Measurements from ENCODE around the gene ROCK2. TPM values are rescaled to one million over a fixed set of nuclear protein-coding genes. Genes with fewer than 3 reads are reported as not detected.

Gene ROCK2

GRCh38 chr2:11133238-11133935 is 211.0 kb downstream of the ROCK2 start:
- no peak overlapping the region for H3K27ac ChIP-seq (ENCODE audit: low read depth, low read length)
- H3K4ac ChIP-seq (ENCODE audit: low read depth, low read length) = no peak overlapping the region

GRCh38 chr2:11132036-11132671 is 212.3 kb downstream of the ROCK2 start:
- no CpG with 5 or more reads among the region's 19 CpGs for WGBS (ENCODE audit: extremely low coverage, insufficient coverage, low lambda C conversion rate)
- Histone ChIP-seq H3K18ac (ENCODE audit: low read length) (no peak overlapping the region), H4K5ac (ENCODE audit: low read length) (peak overlapping the region; percentile 84), H3K4me2 (ENCODE audit: low read length) (no peak overlapping the region), H3K9ac (ENCODE audit: low read length) (no peak overlapping the region), H3K4ac (ENCODE audit: low read depth, low read length) (no peak overlapping the region), H3K27ac (ENCODE audit: low read depth, low read length) (no peak overlapping the region), H2BK120ac (ENCODE audit: low read depth, low read length) (no peak overlapping the region), H2AK5ac (ENCODE audit: low read length) (no peak overlapping the region), H2BK15ac (replicated peaks; ENCODE audit: low read depth) (no peak overlapping the region), H4K8ac (ENCODE audit: low read depth, low read length) (no peak overlapping the region), H3K79me1 (ENCODE audit: low read length) (no peaks in the 10 kb centered on the region), H3K23ac (ENCODE audit: low read length) (no peak overlapping the region), H3K4me1 (ENCODE audit: control insufficient read depth, low read depth, low read length) (peaks cover 1% of the 10 kb centered on the region), H3K4me3 (ENCODE audit: low read length) (no peak overlapping the region), H3K27me3 (ENCODE audit: insufficient read depth, low read length, poor library complexity) (no peaks in the 10 kb centered on the region), H2BK5ac (ENCODE audit: low read length) (no peak overlapping the region), H3K79me2 (ENCODE audit: control insufficient read depth, insufficient read depth, low read length) (no peaks in the 10 kb centered on the region), H3K56ac (ENCODE audit: low read length) (peak overlapping the region; percentile 79), H3K36me3 (ENCODE audit: control insufficient read depth, insufficient read depth, low read length) (no peaks in the 10 kb centered on the region)
- DNase-seq = no peak

More at GRCh38 chr2:11133238-11133935, 211.0 kb downstream of the ROCK2 start:
- Histone ChIP-seq H2BK15ac (replicated peaks; ENCODE audit: low read depth) (no peak overlapping the region), H4K8ac (ENCODE audit: low read depth, low read length) (no peak overlapping the region), H2AK5ac (ENCODE audit: low read length) (no peak overlapping the region), H3K9ac (ENCODE audit: low read length) (peak overlapping the region; percentile 61), H3K18ac (ENCODE audit: low read length) (no peak overlapping the region), H3K27me3 (ENCODE audit: insufficient read depth, low read length, poor library complexity) (no peaks in the 10 kb centered on the region), H2BK120ac (ENCODE audit: low read depth, low read length) (no peak overlapping the region), H3K36me3 (ENCODE audit: control insufficient read depth, insufficient read depth, low read length) (no peaks in the 10 kb centered on the region), H3K4me2 (ENCODE audit: low read length) (peak overlapping the region; percentile 91), H4K5ac (ENCODE audit: low read length) (no peak overlapping the region), H3K4me1 (ENCODE audit: control insufficient read depth, low read depth, low read length) (peaks cover 1% of the 10 kb centered on the region), H3K79me2 (ENCODE audit: control insufficient read depth, insufficient read depth, low read length) (no peaks in the 10 kb centered on the region), H3K56ac (ENCODE audit: low read length) (peak overlapping the region; percentile 74), H2BK5ac (ENCODE audit: low read length) (no peak overlapping the region), H3K4me3 (ENCODE audit: low read length) (peak overlapping the region; percentile 19), H3K79me1 (ENCODE audit: low read length) (no peaks in the 10 kb centered on the region), H3K23ac (ENCODE audit: low read length) (no peak overlapping the region)
- peak; percentile 52 for DNase-seq
- no CpG with 5 or more reads among the region's 25 CpGs for WGBS (ENCODE audit: extremely low coverage, insufficient coverage, low lambda C conversion rate)

GRCh38 chr2:11131166-11131920 is 213.1 kb downstream of the ROCK2 start:
- Histone ChIP-seq H3K18ac (ENCODE audit: low read length) (no peak overlapping the region), H2BK5ac (ENCODE audit: low read length) (no peak overlapping the region), H4K8ac (ENCODE audit: low read depth, low read length) (no peak overlapping the region), H3K27me3 (ENCODE audit: insufficient read depth, low read length, poor library complexity) (no peaks in the 10 kb centered on the region), H3K56ac (ENCODE audit: low read length) (peak overlapping the region; percentile 25), H3K9ac (ENCODE audit: low read length) (no peak overlapping the region), H3K4me1 (ENCODE audit: control insufficient read depth, low read depth, low read length) (peaks cover 1% of the 10 kb centered on the region), H3K4me2 (ENCODE audit: low read length) (no peak overlapping the region), H3K27ac (ENCODE audit: low read depth, low read length) (no peak overlapping the region), H3K79me1 (ENCODE audit: low read length) (no peaks in the 10 kb centered on the region), H2BK120ac (ENCODE audit: low read depth, low read length) (no peak overlapping the region), H3K36me3 (ENCODE audit: control insufficient read depth, insufficient read depth, low read length) (no peaks in the 10 kb centered on the region), H3K23ac (ENCODE audit: low read length) (no peak overlapping the region), H3K4ac (ENCODE audit: low read depth, low read length) (no peak overlapping the region), H2BK15ac (replicated peaks; ENCODE audit: low read depth) (no peak overlapping the region), H3K4me3 (ENCODE audit: low read length) (no peak overlapping the region), H3K79me2 (ENCODE audit: control insufficient read depth, insufficient read depth, low read length) (no peaks in the 10 kb centered on the region), H2AK5ac (ENCODE audit: low read length) (no peak overlapping the region), H4K5ac (ENCODE audit: low read length) (no peak overlapping the region)
- no CpG with 5 or more reads among the region's 20 CpGs for WGBS (ENCODE audit: extremely low coverage, insufficient coverage, low lambda C conversion rate)
- DNase-seq = no peak

Small RNA genes within 50 kb of the gene (small RNA-seq; reads per million reads assigned to genes)
- gene RNU6-1081P (ENCODE audit: insufficient read depth) = not detected

All from mesendoderm (in vitro differentiated cells).